ENCODE results near the gene MTHFSD. TPM values are rescaled to one million over a fixed set of nuclear protein-coding genes. Genes with fewer than 3 reads are reported as not detected.

MTHFSD gene
- total RNA-seq, 2 experiments from 2014 or later, result 22.6 to 25.0 TPM

Other genes with a start within 250 kb of the MTHFSD start
- not detected for gene FOXF1, start 44.7 kb downstream of the MTHFSD start, total RNA-seq
- not detected for gene FOXC2, start 11.6 kb upstream of the MTHFSD start, total RNA-seq
- not detected for gene FOXL1, start 23.3 kb upstream of the MTHFSD start, total RNA-seq

All from activated CD8-positive, alpha-beta memory T cell treated with anti-CD3 and anti-CD28 coated beads for 36 hours (primary cell).